GM23338 (cell line): Measurements from ENCODE around the gene OR6J1. TPM values are rescaled to one million over a fixed set of nuclear protein-coding genes. Genes with fewer than 3 reads are reported as not detected.

ENCODE experiments used
- ATAC-seq: fragments of 200-7000 bp; cut with Tn5 transposase; 3 replicates; pipeline ENCODE4 v1.9.1; 2020
- DNase-seq: peaks from one replicate; pipeline ENCODE4 v3.0.0-alpha.2; 2015; ENCODE audit warnings: low spot score
- H2AFZ ChIP-seq: fragments of 200-600 bp; sonication (generic); 2 replicates; pipeline ENCODE4 v1.8.0; 2016; ENCODE audit warnings: antibody characterized with exemption, mild to moderate bottlenecking, moderate library complexity
- H3F3A ChIP-seq: fragments of 200-600 bp; sonication (generic); replicated peaks from 2 replicates; pipeline ENCODE4 v1.8.0; 2017; ENCODE audit warnings: antibody characterized with exemption, mixed run types, low read depth
- H3K27ac ChIP-seq: fragments of 200-600 bp; sonication (generic); 2 replicates; pipeline ENCODE4 v1.6.1; 2016; ENCODE audit warnings: low read depth
- H3K27me3 ChIP-seq: fragments of 200-600 bp; sonication (generic); 2 replicates; pipeline ENCODE4 v1.8.0; 2016; ENCODE audit warnings: mild to moderate bottlenecking, mixed run types, moderate library complexity; ENCODE audit not compliant: insufficient read depth
- H3K36me3 ChIP-seq: fragments of 200-600 bp; sonication (generic); 2 replicates; pipeline ENCODE4 v1.8.0; 2016; ENCODE audit warnings: mild to moderate bottlenecking; ENCODE audit not compliant: insufficient read depth
- H3K4me1 ChIP-seq: fragments of 200-600 bp; sonication (generic); 2 replicates; pipeline ENCODE4 v1.8.0; 2016; ENCODE audit warnings: mild to moderate bottlenecking, moderate library complexity; ENCODE audit not compliant: insufficient read depth
- H3K4me2 ChIP-seq: fragments of 200-600 bp; sonication (generic); 2 replicates; pipeline ENCODE4 v1.7.1; 2017; ENCODE audit warnings: mixed run types
- H3K4me3 ChIP-seq: fragments of 200-600 bp; sonication (generic); 2 replicates; pipeline ENCODE4 v1.6.1; 2016; ENCODE audit warnings: mixed run types
- H3K79me2 ChIP-seq: fragments of 200-600 bp; sonication (generic); replicated peaks from 2 replicates; pipeline ENCODE4 v1.8.0; 2017; ENCODE audit warnings: mild to moderate bottlenecking; ENCODE audit not compliant: insufficient read depth
- H3K9me2 ChIP-seq: fragments of 200-600 bp; sonication (generic); 2 replicates; pipeline ENCODE4 v1.8.0; 2017; ENCODE audit not compliant: insufficient read depth
- H4K20me1 ChIP-seq: fragments of 200-600 bp; sonication (generic); replicated peaks from 2 replicates; pipeline ENCODE4 v1.8.0; 2017; ENCODE audit warnings: mild to moderate bottlenecking; ENCODE audit not compliant: insufficient read depth
- H3K27ac Mint-ChIP-seq: 2 replicates; pipeline ENCODE4 v1.8.0; 2020; ENCODE audit warnings: inconsistent platforms, mild to moderate bottlenecking, moderate library complexity, mixed read lengths
- H3K27me3 Mint-ChIP-seq: 3 replicates; pipeline ENCODE4 v1.8.0; 2022; ENCODE audit warnings: low read depth, mild to moderate bottlenecking, moderate library complexity, mixed read lengths, inconsistent platforms; ENCODE audit not compliant: insufficient read depth, poor library complexity
- H3K36me3 Mint-ChIP-seq: 3 replicates; pipeline ENCODE4 v1.8.0; 2021; ENCODE audit warnings: low read depth, mild to moderate bottlenecking, inconsistent platforms, moderate library complexity, mixed read lengths
- H3K4me1 Mint-ChIP-seq: 3 replicates; pipeline ENCODE4 v1.8.0; 2020; ENCODE audit warnings: mild to moderate bottlenecking, inconsistent platforms, mixed read lengths
- H3K4me3 Mint-ChIP-seq: 3 replicates; pipeline ENCODE4 v1.8.0; 2021; ENCODE audit warnings: moderate library complexity, mild to moderate bottlenecking, inconsistent platforms, mixed read lengths
- H3K9me3 Mint-ChIP-seq: 3 replicates; pipeline ENCODE4 v1.8.0; 2020; ENCODE audit warnings: moderate library complexity, mild to moderate bottlenecking, inconsistent platforms, mixed read lengths
- CREB1 ChIP-seq: fragments of 250-450 bp; sonication (Bioruptor Pico); IDR thresholded peaks from 2 replicates; pipeline ENCODE4 v1.5.0; 2020; ENCODE audit warnings: low read depth, mild to moderate bottlenecking, moderate library complexity
- CTCF ChIP-seq, 2 experiments: fragments of 200-600 bp in 1 of 2; sonication (generic) in 1 of 2; conservative IDR thresholded peaks; 2 replicates each; pipeline versions ENCODE4 v1.5.1 to v1.6.1; 2016 to 2017; ENCODE audit warnings: antibody characterized with exemption in 2 of 2, low read depth in 2 of 2, mild to moderate bottlenecking in 2 of 2, moderate library complexity in 1 of 2
- EZH2 ChIP-seq: fragments of 200-600 bp; sonication (generic); IDR thresholded peaks from one replicate; pipeline ENCODE4 v1.8.0; 2017; ENCODE audit warnings: antibody characterized with exemption, mild to moderate bottlenecking, low read depth; ENCODE audit not compliant: unreplicated experiment
- JUNB ChIP-seq: IDR thresholded peaks from one replicate; pipeline ENCODE4 v1.6.1; 2016; ENCODE audit warnings: antibody characterized with exemption; ENCODE audit not compliant: unreplicated experiment
- NANOG ChIP-seq: IDR thresholded peaks from 2 replicates; pipeline ENCODE4 v1.6.1; 2016; ENCODE audit warnings: antibody characterized with exemption, borderline replicate concordance
- POLR2AphosphoS5 ChIP-seq: IDR thresholded peaks from 2 replicates; pipeline ENCODE4 v1.6.1; 2016; ENCODE audit warnings: antibody characterized with exemption, low read depth
- REST ChIP-seq: IDR thresholded peaks from one replicate; pipeline ENCODE4 v1.6.1; 2018; ENCODE audit warnings: antibody characterized with exemption; ENCODE audit not compliant: unreplicated experiment
- STAT1 ChIP-seq: IDR thresholded peaks from one replicate; pipeline ENCODE4 v1.6.1; 2016; ENCODE audit warnings: antibody characterized with exemption; ENCODE audit not compliant: unreplicated experiment
- polyA plus RNA-seq: library from polyadenylated mRNA; unstranded; fragments of >200 nt; fragmentation: Nextera tagmentation; extraction: Ambion mirVana; gene quantifications from 2 replicates; pipeline ENCODE4 v1.2.1, GENCODE V29; 2016
- total RNA-seq: library from RNA; depleted of rRNA; stranded (reverse); fragments of >200 nt; shearing (Covaris generic); gene quantifications from 2 replicates; pipeline ENCODE4 v1.2.3, GENCODE V29; 2014
- TF ChIP-seq, protein P1 (sequence below): IDR thresholded peaks from 2 replicates; pipeline ENCODE4 v1.6.1; 2016; ENCODE audit warnings: antibody characterized with exemption

Gene OR6J1
- total and polyA plus RNA-seq, 2 experiments from 2014 or later = not detected

GRCh38 chr14:22657861-22658260 lies 13.7 kb upstream of the OR6J1 start:
- Mint-ChIP-seq H3K27ac (no peak overlapping the region), H3K36me3 (no peaks in the 10 kb centered on the region), H3K9me3 (no peaks in the 10 kb centered on the region), H3K4me1 (peaks cover 4% of the 10 kb centered on the region; the same call in 1 of the 3 replicates), H3K27me3 (peaks cover 8% of the 10 kb centered on the region), H3K4me3 (no peak overlapping the region)
- H2AFZ ChIP-seq = no peak overlapping the region; the same call in 1 of the 2 replicates
- TF ChIP-seq CTCF (conservative IDR thresholded peaks at IDR 0.05; ENCODE audit: low read depth in 2 of 2) (peak; percentile 46 to 74), JUNB (no peak)
- DNase-seq = peak; percentile 17
- H3K4me1 ChIP-seq = no peaks in the 10 kb centered on the region
- no peaks in the 10 kb centered on the region for H3K79me2 ChIP-seq
- H3K27me3 ChIP-seq = no peaks in the 10 kb centered on the region
- no peaks in the 10 kb centered on the region for H4K20me1 ChIP-seq
- no peaks in the 10 kb centered on the region for H3F3A ChIP-seq
- H3K4me2 ChIP-seq = no peak overlapping the region
- H3K9me2 ChIP-seq = no peaks in the 10 kb centered on the region
- no peaks in the 10 kb centered on the region for H3K36me3 ChIP-seq
- no peak overlapping the region for H3K4me3 ChIP-seq
- H3K27ac ChIP-seq = no peak overlapping the region
- no peak for ATAC-seq

DNA sequence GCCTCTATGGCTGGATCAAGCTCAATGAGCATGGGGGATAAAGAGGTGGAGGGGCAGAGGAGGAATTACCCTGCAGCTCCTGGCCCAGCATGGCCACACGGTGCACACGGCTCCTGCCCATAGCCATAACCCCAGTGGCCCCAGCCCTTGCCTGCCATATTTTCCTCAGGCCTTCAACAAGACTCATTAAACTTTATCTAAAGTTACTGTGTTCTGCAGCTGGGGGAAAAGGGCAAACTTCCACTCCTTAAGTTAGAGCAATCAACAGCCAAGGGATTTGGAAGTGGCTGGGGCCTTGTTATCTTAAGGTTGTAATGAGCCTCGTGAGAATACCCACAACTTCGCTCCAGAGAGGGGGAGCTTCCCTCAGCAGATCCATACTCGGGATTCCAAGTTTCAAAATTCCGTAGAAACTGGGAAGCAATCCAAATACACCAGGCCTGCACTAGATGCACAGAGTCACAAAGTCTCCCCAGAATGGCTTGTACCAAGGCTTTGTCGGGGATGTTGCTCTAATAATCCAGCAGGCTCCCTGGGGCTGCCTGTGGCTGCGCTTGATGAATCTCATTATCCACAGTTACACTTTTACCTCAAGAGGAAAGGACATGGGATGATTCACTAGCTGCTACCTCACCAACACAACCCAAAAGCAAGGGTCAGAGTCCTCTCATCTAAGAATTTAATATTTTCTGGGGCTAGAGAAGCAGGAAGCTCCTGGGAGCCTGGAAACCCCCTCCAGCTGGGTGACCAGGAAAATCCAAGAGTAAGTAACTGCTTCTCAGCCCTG lies 13.0 kb upstream of the OR6J1 start:
- no peak overlapping the region for H3K4me3 Mint-ChIP-seq
- H3K27me3 Mint-ChIP-seq = peaks cover 7% of the 10 kb centered on the region
- Histone ChIP-seq H4K20me1 (no peaks in the 10 kb centered on the region), H3K36me3 (no peaks in the 10 kb centered on the region), H3K9me2 (no peaks in the 10 kb centered on the region), H2AFZ (peak overlapping the region; percentile 63; the same call in 1 of the 2 replicates), H3F3A (no peaks in the 10 kb centered on the region), H3K27ac (no peak overlapping the region), H3K4me1 (no peaks in the 10 kb centered on the region), H3K79me2 (no peaks in the 10 kb centered on the region), H3K4me3 (no peak overlapping the region), H3K4me2 (no peak overlapping the region), H3K27me3 (no peaks in the 10 kb centered on the region)
- H3K9me3 Mint-ChIP-seq = no peaks in the 10 kb centered on the region
- no peaks in the 10 kb centered on the region for H3K36me3 Mint-ChIP-seq
- ATAC-seq (no peak), DNase-seq (no peak)
- H3K4me1 Mint-ChIP-seq = peaks cover 4% of the 10 kb centered on the region; the same call in 1 of the 3 replicates
- H3K27ac Mint-ChIP-seq = no peak overlapping the region
- TF ChIP-seq, protein P1, sequence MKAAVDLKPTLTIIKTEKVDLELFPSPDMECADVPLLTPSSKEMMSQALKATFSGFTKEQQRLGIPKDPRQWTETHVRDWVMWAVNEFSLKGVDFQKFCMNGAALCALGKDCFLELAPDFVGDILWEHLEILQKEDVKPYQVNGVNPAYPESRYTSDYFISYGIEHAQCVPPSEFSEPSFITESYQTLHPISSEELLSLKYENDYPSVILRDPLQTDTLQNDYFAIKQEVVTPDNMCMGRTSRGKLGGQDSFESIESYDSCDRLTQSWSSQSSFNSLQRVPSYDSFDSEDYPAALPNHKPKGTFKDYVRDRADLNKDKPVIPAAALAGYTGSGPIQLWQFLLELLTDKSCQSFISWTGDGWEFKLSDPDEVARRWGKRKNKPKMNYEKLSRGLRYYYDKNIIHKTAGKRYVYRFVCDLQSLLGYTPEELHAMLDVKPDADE = no peak
- TF ChIP-seq CREB1 (CRISPR knock-in tag) (no peak), CTCF (conservative IDR thresholded peaks at IDR 0.05; ENCODE audit: low read depth in 2 of 2) (no peak), POLR2AphosphoS5 (no peak), EZH2 (no peak), REST (no peak), NANOG (no peak), STAT1 (no peak)
